ENCODE measurements around the gene KANSL2. TPM values are rescaled to one million over a fixed set of nuclear protein-coding genes. Genes with fewer than 3 reads are reported as not detected.

The KANSL2 gene
- total and polyA plus RNA-seq, 2 of the 13 experiments (the other 11 are each of a cell fraction or from before 2014, with no cell fraction given), result 24.1 to 41.3 TPM

DNA sequence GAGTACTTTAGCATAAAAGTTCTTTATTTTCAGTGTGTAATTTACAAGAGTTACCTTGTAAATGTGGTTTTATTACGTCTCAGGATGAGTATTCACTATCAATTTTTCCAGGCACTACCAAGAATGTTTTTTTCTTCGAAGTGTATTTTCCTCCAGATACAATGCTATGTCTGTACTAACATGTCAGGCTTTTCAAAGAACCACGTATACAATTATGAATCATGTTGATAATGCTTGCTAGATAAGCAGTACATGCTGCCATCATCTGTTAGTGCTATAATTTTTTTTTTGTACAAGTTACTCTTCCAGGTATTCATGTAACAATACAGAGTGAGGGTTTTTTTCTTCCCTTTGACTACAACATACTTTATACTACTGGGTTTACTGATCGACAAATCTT, 5.6 kb upstream of the KANSL2 start (continued):
- TF ChIP-seq JUNB (CRISPR knock-in tag; IDR thresholded peaks at IDR 0.05; ENCODE audit: borderline replicate concordance), result no peak
- TF ChIP-seq ZNF552 (CRISPR knock-in tag; IDR thresholded peaks at IDR 0.05; ENCODE audit: borderline replicate concordance), result no peak
- TF ChIP-seq HHEX (CRISPR knock-in tag; IDR thresholded peaks at IDR 0.05), result no peak

- in situ Hi-C loops (cut with HindIII; ENCODE audit: extremely low pct_ligation_motif_present, low pct_unique_long_range_greater_than_20kb) (no loop called here), intact Hi-C loops (cut with micrococcal nuclease; ENCODE audit: unreplicated experiment) (no loop called here)
- peaks cover 0 to 11% of the 10 kb centered on the region in 2 experiments; a peak in 3 of 5 replicates for H3K36me3 ChIP-seq (replicated peaks in 1 of 2; ENCODE audit: control insufficient read depth in 1 of 2, insufficient read depth in 2 of 2, low read length in 2 of 2)
- no peak overlapping the region for H2AFZ ChIP-seq (ENCODE audit: low read length)
- ChIA-PET CTCF (ENCODE audit: low intra/inter-chr PET ratio, low total read pairs) (no interaction called here), POLR2A (no interaction called here)
- H3K4me1 ChIP-seq (ENCODE audit: insufficient read depth, low read length), result peaks cover 17% of the 10 kb centered on the region
- H3K79me2 ChIP-seq (ENCODE audit: insufficient read depth, low read length), result peaks cover 2% of the 10 kb centered on the region
- FAIRE-seq (no peak), ATAC-seq (no peak), DNase-seq (ENCODE audit: low spot score) (no peak)
- H3K4me2 ChIP-seq (ENCODE audit: low read depth, low read length), result no peak overlapping the region
- TF ChIP-seq BCL6 (CRISPR knock-in tag; IDR thresholded peaks at IDR 0.05), result no peak
- TF ChIP-seq POLR2AphosphoS5 (IDR thresholded peaks at IDR 0.05; ENCODE audit: low read depth, low read length), result 0 out of 2 replicates have a peak, but pooled peaks have one; percentile 34
- peak; percentile 81 for TF ChIP-seq ZNF770 (CRISPR knock-in tag; IDR thresholded peaks at IDR 0.05)
- 0 out of 2 replicates have a peak, but pooled peaks have one; percentile 12 for TF ChIP-seq ZNF121 (CRISPR knock-in tag; IDR thresholded peaks at IDR 0.05)
- H3K27ac ChIP-seq (ENCODE audit: extremely low read length, insufficient read depth, low read length), result no peak overlapping the region
- WGBS (ENCODE audit: low lambda C conversion rate), result 93% methylated on average over 6 of the region's 6 CpGs
- no TSS peak for BruUV-seq (replicated peaks)
- no peaks in the 10 kb centered on the region for H4K20me1 ChIP-seq (ENCODE audit: insufficient read depth, low read length)
- H3K9ac ChIP-seq (ENCODE audit: insufficient read depth, low read depth, low read length), result no peak overlapping the region
- H3K4me3 ChIP-seq (replicated peaks in 1 of 3; ENCODE audit: insufficient read depth in 1 of 3, low read depth in 2 of 3, low read length in 3 of 3), result no peak overlapping the region
- no peaks in the 10 kb centered on the region; a peak in 1 of 5 replicates for H3K27me3 ChIP-seq (ENCODE audit: control insufficient read depth in 1 of 2, insufficient read depth in 2 of 2, low read length in 2 of 2)
- no peaks in the 10 kb centered on the region for H3K9me3 ChIP-seq (ENCODE audit: low read length)
Measured at GRCh38 chr12:48686615-48687334, 4.7 kb upstream of the KANSL2 start.
